8988T (cell line): ENCODE data around the gene USP10.
A peak's percentile ranks its signal among the peaks of the same experiment; 100 is the strongest.

Experiments
- DNase-seq: peaks from one replicate; pipeline ENCODE4 v3.0.0; 2011

USP10 gene

DNA sequence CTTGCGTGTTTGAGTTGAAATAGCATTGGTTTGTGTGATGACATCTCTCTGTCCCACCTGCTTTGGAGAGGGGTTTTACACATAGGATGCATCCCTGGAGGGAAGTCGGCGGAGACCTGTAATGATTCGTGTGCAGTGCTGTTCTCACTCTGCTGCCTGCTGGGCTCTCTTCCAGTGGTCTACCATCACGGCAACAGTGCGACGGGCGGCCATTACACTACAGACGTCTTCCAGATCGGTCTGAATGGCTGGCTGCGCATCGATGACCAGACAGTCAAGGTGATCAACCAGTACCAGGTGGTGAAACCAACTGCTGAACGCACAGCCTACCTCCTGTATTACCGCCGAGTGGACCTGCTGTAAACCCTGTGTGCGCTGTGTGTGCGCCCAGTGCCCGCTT lies 78.9 kb downstream of the USP10 start:
- no peak for DNase-seq

DNA sequence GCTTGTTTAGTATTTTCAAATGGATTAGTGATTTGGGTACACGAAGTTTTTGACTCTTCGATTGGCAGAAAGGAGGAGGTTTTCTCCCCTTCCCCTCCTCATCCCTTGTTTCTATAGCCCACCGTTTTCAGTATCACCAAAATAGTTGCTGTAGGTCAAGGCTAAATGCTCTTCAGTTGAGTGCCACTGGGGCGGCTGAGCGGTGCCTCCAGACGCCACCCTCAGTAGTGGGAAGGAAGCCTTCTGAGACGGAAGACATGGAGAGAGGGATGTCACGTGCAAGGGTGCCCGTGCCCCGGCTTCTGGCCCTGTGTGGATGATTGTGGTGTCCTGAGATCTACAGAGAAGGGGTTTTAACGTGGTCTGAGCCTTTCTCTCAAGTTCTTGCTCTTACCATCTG lies 80.3 kb downstream of the USP10 start:
- DNase-seq: no peak

DNA sequence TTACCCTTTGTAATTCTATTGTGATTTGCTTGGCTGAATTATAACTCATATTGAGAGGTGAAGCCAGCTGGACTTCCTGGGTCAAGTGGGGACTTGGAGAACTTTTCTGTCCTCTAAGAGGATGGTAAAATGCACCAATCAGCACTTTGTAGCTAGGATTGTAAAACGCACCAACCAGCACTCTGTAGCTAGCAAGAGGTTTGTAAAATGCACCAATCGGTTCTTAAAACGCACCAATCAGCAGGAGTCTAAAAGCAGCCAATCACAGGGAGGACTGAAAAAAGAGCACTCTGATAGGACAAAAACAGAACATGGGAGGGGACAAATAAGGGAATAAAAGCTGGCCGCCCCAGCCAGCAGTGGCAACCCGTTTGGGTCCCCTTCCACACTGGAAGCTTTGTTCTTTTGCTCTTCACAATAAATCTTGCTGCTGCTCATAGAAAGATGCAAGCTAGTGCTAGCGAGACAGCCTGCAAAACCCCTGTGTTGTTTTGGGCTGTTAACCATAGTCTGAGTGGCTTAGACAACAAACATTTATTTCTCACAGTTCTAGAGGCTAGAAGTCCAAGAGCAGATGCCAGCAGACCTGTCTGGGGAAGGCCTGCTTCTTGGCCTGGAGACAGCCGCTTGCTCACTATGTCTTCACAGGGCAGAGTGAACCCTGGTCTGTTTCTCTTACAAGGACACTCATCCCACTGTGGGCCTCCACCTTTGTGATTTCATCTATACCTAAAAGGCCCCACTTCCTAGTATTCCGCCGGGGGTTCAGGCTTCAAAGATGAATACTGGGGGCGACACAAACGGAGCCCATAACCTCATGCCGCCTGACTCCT lies 81.0 kb downstream of the USP10 start:
- no peak for DNase-seq

DNA sequence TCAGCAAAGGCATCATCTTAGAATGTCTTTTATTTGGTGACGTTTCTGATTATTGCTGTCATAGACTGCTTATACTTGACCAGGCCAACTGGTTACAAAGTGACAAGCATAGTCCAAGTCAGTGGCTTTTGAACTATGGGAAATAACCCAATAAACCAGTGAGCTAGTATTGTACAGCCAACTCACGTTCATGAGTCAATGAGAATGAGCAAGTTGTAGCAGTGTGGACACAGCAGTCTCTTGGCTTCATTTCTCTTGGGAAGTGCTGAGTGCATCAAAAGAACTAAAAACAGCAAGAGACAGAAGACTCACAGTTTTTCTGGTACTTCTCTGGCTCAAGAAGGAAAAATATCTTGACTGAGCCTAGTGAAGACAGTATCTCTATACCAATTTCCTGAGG lies 83.0 kb downstream of the USP10 start:
- no peak for DNase-seq

DNA sequence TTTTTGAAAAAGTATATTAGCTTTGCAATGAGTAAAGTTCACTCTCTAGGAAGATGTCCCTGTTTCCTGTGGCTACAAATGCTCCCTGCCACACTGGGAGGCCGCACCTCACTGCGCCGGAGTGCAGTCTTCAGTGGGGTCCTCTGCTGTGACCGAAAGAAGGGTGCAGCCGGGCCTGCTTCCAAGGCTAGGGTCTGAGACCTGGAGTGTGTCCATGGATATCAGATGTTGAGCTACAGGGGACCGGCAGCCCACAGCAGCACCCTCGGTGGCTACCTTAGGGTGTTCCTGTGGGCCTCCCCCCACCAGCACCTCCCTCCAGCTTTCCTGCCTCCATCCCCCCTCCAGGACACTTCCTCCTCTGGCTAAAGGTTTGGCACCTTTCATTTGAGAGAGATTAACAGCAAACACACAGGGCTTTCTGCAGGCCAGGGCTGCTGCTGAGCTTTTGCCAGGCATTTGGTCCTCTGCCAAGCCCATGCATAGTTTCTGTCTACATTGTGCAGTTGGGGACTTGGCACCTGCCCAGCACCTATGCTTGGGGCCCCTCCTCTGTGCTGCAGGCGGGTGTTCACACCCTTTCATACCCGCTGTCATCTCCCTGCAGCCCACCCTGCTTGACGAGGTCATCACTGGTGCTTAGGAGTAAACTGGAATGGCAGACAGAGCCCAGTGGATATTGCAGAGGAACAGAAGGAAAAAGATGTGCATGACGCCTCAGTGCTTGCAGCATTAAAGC lies 86.2 kb downstream of the USP10 start:
- DNase-seq: no peak

DNA sequence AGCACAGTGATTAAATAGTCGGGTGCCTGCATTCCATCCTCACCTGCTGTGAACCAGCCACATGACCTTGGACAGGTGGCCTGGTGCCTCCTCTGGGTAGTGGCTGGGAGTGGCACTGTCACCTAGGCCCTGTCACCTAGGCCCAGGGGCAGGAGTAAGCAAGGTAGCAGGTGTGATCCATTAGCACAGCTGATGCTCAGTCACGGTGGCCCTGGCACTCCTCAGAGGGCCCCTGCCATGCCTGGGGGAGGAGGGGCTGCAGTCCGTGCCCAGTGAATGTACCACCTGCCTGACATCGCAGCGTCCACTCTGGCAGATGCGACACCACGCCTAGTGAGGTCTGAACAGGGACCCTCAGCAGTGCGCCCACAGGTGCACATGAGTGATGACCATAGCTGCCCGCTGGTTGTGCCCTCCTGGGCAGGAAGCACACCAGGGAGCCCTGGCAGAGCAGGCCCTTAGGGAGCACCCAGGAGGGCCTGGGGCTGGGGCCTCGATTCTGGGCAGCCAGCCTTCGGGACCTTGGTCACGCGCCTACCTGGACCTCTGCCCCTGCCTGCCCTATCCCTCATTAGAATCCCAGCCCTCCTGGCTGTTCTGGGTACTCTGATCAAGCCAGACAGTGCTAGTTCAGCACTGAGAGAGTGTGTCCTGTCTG lies 86.9 kb downstream of the USP10 start:
- no peak for DNase-seq

DNA sequence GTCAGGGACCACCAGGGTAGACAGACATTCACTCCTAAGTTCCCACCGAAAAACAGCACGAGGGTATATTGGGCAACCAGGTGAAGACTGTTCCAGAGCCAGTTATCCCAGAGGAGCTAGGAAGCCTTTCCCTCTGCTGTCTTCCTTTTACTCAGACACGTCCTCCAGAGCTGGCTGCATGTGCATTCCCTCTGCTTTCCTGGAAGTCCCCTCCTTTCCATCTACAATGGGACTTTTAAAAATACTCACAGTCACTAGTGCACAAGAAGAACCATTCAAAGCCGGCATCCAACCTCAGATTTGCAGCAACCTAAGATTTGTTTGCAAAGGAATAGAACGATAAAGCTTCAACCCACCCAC lies 87.4 kb downstream of the USP10 start:
- DNase-seq: no peak

DNA sequence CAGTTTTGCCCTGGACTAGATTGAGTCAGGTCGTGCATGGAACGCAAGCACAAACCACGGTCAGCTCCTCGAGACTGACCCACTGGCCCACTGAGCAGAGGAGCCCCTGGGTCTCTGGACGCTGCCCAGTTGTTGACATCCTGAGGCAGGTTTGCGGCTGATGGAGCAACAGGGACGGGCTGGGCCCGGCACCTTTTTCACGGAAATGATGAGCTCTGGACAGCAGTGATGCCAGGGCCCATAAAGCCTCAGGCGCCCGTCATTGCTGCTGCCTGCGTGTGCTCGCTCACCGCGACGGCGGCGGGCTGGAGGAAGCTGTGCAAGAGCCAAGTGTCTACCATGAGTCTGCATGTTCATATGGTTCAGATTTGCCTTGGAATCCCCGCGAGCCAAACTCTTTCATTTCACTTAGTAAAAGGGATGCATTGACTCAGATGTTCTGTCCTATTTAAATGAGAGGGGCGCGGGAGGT lies 89.2 kb downstream of the USP10 start:
- DNase-seq: no peak

DNA sequence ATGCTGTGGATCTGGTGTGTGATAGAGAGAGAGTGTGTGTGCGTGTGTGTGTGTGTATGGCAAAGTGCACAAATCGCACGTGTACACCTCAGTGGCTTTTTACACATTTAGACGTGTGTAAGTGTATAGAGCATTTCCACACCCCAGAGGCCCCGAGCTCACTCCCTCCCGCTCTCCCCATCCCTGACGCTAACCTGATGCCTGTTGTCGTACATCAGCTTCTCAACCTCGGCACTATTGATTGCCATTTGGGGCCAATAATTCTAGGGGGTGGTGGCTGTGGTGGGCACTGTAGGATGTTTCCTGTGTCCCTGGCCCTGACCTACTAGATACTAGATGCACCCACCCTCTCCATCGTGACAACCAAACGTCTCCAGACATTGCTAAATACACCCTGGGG lies 89.6 kb downstream of the USP10 start:
- DNase-seq: no peak

DNA sequence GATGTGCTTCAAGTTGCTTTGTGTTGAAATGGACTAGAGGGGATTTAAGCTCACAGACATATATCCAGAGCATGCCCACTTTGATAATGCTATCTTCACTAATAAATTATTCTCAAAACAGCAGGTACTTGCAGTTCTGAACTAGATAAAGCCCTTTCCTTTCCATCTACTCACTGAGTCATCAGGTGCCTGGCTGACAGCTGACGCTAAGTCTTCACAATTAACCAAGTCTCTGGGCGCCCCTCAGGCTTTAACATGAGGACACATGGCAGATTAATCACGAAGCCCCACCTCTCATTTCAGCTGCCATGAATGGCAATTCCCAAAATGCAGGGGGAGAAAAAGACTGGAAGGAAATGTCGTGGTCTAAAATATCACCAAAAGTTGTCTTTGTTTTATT lies 90.5 kb downstream of the USP10 start:
- no peak for DNase-seq

DNA sequence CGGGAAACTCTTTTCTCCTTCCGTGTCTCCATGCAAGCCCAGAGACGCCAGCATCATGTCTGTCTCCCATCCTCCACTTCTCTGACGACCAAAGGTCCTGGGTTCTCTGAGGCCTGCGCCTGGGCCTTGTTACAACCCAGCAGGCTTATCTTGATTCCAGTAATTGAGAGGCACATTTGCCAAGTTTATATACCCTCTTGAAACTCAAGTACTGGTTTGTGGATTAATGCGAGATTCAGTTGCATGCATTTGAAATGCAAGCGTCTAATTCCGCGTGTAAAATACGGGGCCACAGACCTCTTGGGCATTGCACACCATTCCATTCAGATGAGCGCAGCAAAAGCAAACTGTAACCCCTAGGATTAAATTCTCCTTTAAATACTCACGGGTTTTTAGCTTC lies 91.3 kb downstream of the USP10 start:
- no peak for DNase-seq

DNA sequence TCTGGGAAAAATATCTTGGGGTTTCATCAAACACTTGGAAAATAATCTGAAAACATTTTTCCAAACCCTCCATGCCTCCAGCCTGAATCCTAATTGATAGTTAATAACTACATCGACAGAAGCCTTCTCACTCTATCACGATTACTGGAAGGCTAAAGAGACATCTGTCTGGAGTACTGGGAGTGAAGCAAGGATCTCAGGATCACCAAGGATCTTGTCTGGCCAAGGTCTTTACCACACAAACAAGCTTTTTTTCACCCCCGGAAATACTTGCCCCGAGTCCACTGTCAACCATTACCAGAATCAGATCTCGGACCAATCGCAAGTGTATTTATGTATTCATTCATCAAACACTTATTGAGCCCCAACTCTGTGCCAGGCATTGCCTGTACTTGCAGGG lies 91.7 kb downstream of the USP10 start:
- no peak for DNase-seq

DNA sequence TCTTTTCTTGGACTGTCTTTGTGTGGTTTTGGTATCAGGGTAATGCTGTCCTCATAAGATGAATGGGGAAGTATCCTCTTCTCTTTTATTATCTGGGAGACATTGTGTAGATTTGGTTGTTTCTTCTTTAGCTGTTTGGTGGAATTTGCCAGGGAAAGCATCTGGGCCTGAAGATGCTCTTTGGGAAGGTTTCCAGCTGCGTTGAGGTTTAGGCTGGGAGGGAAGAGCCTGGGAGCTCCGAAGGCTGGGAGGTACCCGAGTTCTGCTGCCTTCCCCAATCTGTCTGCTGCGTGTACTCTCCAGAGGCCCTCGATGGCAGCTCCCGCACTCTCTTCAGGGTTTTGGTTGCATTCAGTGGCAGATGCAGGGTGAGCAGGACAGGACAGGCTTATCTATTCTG lies 94.4 kb downstream of the USP10 start:
- no peak for DNase-seq

DNA sequence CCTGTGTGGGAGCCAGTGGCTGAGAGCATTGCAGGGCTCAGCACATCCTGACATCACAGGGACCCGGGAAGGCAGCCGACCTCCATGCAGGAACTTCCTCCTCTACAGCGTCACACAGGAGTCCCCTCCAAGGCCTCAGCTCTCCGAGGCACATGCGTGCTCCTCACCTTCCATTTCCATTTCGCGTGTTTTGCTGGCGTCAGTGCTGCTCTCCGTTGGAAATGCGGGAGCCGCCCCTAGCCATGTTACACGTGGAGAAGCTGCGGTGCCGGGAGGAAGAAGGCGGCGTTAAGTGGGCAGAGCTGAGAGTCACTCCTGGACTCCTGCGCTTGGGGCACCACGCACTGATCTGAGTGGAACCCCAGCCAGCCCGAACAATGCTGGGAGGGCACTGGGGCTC lies 94.8 kb downstream of the USP10 start:
- DNase-seq: no peak

DNA sequence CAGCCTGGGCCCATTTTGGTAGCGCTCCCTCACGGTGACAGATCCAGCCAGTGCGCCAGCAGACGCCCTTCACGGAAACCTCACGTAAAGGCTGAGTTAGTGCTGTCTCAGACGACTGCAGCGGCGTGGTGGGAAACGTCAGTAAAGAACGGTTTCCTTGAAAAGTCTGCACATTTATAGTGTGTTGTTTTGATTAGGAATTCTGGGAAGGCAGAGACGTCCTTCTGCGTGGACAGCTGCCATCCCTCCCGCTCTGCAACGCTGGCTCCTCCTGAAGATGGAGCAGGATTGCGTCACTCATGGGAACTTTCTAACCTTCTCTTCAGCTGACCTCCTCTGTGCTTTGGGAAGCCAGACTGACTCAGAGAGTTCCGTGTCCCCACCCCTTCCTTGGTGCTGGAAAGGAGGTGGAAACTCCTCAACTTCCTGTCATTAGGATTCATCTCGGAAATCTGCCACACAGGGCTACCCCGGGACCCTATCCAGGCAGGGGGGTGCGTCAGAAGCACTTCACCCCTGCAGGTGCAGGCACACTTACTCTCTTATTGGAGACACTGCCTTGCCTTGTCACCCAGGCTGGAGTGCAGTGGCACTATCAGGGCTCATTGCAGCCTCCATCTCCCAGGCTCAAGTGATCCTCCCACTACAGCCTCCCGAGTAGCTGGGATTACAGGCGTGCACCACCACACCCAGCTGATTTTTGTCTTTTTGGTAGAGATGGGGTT lies 95.7 kb downstream of the USP10 start:
- no peak for DNase-seq

DNA sequence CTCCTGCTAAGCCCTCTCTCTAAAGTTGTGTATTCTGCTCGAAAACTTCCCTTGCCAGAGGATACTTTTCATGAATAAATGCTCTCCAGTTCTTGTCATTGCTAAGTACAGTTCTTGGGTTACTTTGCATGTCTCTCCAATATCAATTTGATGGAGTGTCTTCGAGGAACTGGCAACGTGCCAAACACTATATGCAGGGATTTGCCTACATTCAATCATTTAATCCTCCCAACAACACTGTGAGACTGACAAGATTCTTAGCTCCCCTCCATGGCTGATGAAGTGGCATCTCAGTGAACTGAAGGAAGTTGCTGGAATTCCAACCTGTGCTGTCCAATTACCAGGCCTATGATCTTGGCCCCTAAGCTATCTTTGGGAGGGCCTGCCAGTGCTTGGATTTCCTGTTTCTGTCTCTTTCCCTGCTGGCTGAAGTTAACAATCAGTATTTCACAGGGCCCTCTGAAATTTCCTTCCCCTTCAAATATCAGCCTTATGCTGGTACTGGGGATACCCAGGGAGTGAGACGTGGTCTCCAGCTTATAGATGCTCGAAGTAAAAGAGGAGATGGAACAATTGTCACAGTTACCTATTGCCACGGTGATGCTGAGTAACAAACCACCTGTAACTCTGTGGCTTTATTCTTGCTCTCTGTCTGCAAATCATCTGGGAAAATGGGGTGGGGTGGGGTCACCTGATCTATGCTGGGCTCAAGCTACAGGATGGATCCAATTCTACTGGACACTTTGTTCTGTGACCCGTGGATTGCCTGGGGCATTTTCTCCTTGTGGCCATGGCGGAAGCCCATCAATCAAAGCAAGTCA lies 100.6 kb downstream of the USP10 start:
- no peak for DNase-seq

DNA sequence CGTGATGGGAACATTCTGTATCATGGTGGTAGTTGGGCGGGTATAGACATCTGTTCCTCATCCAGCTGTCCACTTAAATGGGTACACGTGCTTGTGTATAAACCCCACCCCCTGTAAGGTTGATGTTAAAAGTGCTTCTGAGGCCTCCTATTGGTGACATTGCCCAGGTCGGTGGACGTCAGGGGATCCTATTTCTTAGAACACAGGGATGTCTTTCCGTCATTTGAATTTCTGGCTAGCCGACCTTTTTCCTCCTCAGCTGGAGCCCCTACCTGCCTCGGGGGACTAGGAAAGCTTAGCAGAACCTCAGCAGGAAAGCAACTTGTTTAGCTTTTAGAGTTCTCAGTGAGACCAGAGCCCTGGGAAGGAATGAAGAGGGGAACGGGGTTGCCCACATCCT lies 103.3 kb downstream of the USP10 start:
- no peak for DNase-seq

DNA sequence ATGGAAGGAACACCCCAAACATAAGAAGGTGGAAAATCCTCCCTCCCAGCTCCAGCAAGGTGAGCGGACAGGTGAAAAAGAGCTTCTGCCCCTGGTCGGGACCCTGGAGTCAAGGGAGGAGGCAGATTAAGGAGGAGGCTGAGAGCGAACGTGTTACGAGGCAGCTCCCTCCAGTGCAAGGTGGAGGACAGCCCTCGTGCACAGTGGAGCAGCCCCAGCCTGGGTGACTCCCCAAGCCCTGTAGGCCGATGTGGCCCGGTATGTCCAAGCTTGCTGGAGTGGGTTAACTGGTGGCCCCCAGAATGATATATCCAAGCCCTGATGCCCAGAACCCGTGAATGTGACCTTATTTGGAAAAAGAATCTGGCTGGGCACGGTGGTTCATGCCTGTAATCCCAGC lies 104.5 kb downstream of the USP10 start:
- no peak for DNase-seq

DNA sequence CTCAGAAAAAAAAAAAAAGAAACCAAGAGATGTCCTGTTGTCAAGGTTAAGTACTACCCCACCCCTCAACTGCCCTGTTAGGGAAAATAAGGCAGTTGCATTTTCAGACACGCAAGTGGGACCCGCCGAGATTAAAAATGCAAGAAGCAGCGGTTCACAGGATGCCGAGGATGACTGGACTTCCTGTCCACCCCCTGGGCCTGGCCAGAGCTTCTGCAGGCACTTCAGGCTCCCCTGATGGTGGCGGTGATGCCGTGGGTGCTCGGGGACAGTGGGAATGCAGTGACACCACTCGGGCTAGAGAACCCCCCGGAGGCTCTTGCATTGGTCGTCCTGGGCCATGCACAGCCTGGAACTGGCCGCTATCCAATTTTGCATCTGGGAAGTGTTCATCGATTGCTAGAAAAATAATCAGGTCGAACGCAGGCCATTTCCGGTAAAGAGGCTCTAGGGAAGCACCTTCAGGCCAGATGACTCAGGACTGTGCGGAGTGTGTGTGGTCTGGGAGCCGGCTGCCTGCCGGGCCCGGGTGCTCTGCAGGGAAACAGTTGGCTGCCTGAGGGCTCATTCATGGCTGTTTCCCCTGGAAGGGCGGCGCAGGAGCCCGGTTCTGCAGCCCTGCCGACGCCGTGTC lies 106.6 kb downstream of the USP10 start:
- peak; percentile 92 for DNase-seq

DNA sequence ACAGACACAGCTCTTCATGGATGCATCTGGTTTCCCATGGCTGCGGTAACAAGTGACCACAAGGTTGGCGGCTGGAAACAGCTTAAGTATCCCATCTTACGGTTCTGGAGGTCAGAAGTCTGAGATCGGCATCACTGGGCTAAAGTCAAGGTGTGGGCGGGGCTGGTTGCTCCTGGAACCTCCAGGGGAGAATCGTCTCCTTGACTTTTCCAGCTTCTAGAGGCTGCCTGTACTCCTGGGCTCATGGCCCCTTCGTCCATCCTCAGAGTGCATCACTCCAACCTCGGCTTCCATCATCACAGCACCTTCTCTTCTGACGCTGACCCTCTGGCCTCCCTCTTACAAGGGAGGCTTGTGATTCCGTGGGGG lies 107.1 kb downstream of the USP10 start:
- no peak for DNase-seq

DNA sequence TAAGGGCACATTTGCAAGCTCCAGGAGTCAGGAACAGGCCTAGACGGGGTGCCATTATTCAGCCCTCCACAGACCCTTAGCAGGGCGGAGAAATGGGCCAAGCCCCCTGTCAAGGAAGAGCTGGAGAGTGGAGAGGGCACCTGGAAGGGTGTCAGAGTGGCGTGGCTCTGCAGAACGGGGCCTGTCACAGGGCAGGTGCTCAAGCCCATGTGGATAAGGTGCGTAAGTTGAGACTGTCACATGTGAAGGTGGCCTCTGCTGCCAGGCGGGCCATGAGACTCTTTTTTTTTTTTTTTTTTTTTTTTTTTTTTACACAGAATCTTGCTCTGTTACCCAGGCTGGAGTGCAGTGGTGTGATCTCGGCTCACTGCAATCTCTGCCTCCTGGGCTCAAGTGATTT lies 108.0 kb downstream of the USP10 start:
- DNase-seq: no peak

DNA sequence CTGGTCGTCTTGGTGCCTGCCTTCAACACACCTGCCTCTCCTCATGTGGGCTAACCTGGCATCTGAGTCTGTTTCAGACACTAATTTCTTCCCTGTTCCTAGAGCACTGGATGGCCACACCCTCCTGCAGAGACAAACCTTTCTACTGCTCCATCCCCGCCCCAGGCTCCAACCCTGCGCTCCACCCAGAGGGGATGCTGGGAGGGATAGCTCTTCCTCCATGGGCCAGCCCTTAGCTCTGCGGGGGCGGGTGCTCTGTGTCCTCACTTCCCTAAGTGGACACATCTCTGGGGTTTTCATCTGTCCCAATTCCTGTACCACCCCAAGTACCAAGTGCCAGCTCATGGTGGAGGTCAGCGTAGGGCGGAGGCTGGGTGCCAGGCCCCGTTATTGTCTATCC lies 109.0 kb downstream of the USP10 start:
- DNase-seq: no peak
